ENCODE results near the gene TLNRD1.
"Not testable (repeated sequence)": the region's sequence is repeated elsewhere in the genome, so short reads cannot be mapped to it uniquely, and the experiment has no call there.

Gene TLNRD1

DNA sequence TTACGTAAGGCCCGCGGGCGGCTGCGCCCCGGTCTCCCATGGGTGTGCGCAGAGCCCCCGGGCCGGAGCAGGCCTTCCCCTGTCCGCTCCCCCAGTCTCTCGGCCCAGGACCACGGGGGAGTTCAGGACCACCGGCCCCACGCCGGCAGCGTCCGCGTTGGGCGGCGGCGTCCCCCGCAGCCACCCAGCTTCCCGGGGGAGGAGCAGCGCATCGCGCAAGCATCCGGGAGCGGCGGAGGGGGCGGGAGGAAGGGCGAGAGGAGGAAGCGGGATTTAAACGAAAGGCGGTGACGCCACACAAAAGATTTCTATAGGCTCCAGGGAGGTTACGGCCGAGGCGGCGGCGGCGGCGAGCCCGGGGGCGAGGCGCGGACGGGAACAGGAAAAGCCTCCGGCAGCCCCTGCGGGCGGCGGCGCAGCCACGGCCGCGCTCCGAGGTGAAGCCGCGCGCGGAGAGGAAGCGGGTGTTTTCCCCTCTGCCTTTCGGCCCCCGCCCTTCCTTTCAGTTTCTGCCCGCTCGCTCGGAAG, at the start of gene TLNRD1:
Gene TLNRD1 (plus strand): TSS at position 300 of the 528 bp plus-strand sequence. CDS start 1,349 bp downstream, outside the sequence.
- peak; percentile 56 for DNase-seq (ENCODE audit: low read depth)

DNA sequence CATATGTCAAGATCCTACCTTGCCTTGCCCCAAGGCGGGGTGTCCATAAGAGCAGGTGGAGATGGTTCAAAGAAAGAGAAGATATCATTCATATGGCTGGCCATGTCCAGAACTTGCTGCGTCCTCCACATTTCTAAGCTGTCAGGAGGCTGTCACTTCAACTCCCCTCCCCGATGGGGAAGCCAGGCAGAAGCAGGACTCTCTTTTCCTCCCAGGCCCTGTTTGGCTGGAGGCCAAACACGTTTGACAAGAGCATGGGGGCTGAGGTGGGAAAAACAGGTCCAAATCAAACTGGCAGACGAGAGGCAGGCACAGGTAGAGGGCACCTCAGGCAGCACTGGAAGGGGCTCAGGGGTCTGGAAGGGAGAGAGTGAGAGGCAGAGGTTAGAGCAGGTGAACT, 48.8 kb upstream of the TLNRD1 start:
- no peak for DNase-seq (ENCODE audit: low read depth)

DNA sequence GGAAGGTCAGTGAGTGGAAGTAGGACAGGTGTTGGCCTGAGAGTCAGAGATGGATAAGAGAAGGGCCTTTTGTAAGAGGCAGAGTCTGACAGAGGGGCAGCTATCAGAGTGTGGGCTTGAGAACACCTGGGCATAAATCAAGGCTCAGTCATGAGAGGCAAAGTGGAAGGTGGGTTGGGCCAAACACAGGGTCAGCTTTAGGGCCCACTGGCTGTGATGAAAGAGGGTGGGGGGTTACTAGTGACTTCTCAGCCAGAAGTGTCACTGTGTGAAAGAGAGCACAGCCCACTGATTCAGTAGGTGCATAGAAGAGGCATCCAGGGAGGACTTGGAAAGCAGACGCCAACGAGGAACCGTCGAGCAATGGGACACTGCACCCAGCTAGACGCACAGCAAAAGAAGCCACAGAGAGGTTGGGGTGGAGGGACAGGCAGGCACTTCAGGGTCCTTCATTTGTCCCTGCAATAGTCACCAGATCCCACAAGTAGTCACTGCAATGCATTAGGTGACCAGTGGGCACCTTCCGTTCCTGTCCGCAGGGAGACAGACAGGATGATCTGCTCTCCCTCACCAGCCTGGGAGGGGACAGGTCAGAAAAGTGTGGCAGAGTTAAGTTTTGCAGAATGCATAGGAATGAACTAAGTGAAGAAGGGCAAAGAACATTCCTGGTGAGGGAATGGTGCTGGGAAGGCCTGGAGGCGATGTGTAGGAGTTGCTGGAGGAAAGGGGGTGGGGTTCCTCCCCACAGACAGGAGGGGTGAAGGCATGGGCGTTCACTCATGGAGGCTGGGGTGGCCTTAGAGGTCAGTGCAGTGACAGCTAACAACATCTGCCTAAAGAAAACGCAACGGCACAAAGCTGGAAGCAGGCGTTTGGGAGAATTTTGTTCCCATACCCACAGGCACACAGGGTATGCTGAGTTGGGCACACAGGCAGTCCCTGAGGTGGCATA, 47.4 kb upstream of the TLNRD1 start:
- no peak for DNase-seq (ENCODE audit: low read depth)

DNA sequence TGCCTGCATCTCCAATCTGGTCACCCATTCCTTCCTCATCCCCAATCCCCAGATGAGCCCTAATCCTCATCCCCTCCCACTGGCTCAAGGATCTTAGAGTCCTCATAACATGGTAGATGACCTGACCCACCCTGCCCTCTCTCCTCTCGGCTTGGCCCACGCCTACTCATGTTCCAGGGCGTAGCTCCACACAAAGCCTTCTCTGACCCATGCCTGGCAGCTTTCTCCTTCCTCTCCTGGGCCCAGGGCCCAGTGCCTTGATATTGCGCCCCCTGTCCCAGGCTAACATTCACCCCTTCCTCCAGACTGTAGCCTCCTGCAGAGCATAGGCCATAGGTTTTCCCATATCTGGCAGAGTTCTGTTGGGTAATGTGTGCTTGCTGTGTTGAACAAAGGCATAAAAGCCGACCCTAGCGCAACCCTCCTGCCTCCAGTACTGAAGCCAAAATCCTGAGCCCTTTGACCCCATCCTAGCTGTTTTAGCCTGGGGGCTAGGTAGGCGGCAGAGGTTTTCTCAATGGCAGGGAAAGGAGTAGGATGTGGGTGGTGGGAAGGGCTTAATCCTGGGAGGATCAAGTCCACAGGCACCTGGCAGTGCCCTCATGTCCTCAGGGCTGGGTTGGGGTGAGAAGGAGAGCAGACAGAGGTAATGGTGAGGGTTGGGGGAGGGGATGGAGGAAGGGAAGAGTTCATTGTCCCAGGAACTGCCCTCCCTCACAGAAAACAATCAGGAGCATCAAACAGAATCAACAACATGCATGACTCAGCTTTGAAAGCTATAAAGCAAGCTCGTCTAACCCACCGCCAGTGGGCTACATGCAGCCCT, 46.6 kb upstream of the TLNRD1 start:
- no peak for DNase-seq (ENCODE audit: low read depth)

DNA sequence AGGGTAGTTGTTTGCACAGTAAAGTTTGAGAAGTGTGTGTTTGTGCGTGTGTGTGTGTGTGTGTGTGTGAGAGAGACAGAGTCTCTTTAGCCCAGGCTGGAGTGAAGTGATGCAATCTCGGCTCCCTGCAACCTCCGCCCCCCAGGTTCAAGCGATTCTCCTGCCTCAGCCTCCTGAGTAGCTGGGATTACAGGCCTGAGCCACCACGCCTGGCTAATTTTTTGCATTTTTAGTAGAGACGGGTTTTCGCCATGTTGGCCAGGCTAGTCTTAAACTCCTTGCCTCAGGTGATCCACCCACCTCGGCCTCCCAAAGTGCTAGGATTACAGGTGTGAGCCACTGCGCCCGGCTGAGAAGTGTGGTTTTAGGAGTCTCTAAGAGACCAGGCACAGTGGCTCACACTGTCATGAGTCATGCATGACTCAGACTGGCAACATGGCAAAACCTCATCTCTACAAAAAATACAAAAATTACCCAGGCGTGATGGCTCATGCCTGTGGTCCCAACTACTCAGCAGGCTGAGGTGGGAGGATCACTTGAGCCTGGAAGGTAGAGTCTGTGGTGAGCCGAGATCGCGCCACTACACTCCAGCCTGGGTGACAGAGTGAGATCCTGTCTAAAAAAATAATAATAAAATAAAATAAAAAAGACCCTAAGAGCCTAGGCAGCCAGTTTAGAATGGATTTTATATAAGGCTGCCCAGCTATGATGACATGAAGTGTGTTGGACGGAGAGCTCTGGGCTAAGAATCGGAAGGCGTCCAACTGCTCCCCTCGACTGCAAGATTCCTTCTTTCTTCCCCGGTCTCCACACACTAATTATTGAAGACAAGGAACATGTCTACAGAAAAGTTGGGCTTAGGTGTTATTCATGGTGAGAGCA, 44.9 kb upstream of the TLNRD1 start:
- not testable (repeated sequence) for DNase-seq (ENCODE audit: low read depth)

DNA sequence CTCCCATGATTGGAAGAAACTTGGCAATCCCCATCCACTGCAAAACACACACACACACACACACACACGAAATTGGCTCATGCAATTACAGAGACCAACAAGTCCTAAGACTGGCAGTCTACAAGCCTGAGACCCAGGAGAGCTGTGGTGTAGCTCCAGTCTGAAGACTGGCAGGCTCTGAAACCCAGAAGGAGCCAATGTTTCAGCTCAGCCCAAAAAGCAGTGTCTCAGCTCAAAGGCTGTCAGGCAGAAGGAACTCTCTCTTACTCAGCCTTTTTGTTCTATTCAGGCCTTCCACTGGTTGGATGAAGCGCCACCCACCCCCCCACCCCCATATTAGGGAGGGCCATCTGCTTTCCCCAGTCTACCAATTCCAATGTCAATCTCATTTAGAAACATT, 43.2 kb upstream of the TLNRD1 start:
- DNase-seq (ENCODE audit: low read depth) = no peak

DNA sequence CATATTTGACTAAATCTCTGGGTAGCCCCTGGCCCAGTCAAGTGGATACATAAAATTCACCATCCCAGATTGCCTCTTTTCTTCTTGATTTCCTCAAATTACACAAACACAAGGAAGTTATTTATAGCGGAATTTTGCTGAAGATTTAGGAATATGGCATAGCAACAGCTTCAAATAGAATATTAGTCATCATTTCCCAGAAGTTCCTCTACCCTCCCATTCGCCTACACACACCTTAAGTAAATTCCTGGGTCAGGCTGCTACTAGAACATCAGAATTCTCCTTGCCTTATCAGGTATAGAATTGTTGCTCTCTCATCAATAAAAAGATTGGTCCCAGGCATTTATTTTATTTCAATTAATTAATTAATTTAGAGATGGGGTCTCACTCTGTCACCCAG, 42.7 kb upstream of the TLNRD1 start:
- no peak for DNase-seq (ENCODE audit: low read depth)

DNA sequence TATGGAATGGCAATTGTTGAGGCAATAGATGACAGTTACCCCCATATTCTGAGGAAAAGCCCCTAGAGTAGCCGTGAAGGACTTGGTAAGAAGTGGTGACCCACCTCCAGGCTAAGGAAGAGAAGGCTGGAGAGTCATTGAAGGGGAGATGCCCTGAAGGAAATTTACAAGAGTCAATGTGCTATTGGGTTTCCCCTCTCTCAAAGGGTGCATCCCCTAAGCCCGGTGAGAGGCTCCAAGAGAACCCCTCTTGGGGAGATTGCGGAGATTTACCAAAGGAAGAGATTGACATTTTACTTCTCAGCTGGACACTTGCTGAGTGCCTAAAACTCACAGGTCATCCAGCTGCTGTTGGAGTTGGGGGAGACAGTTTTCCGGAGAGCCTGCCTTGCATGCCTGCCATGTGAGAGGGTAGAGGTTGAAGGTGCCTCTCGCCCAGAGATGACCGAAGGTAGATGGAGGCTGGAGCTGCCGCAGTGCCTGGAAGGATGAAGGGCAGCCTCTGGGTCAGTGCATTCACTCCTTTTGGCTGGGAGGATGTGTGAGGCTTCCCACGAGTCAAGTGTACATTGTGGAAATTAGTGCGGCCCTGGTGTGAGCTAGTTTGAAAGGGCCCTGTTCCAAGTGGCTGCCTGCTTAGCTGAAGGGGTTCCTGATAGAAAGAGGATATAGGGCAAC, 41.8 kb upstream of the TLNRD1 start:
- DNase-seq (ENCODE audit: low read depth) = no peak

DNA sequence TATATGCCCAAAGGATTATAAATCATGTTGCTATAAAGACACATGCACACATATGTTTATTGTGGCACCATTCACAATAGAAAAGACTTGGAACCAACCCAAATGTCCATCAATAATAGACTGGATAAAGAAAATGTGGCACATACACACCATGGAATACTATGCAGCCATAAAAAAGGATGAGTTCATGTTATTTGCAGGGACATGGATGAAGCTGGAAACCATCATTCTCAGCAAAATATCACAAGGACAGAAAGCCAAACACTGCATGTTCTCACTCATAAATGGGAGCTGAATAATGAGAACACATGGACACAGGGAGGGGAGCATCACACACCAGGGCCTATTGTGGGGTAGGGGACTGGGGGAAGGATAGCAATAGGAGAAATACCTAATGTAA, 35.3 kb upstream of the TLNRD1 start:
- not testable (repeated sequence) for DNase-seq (ENCODE audit: low read depth)

DNA sequence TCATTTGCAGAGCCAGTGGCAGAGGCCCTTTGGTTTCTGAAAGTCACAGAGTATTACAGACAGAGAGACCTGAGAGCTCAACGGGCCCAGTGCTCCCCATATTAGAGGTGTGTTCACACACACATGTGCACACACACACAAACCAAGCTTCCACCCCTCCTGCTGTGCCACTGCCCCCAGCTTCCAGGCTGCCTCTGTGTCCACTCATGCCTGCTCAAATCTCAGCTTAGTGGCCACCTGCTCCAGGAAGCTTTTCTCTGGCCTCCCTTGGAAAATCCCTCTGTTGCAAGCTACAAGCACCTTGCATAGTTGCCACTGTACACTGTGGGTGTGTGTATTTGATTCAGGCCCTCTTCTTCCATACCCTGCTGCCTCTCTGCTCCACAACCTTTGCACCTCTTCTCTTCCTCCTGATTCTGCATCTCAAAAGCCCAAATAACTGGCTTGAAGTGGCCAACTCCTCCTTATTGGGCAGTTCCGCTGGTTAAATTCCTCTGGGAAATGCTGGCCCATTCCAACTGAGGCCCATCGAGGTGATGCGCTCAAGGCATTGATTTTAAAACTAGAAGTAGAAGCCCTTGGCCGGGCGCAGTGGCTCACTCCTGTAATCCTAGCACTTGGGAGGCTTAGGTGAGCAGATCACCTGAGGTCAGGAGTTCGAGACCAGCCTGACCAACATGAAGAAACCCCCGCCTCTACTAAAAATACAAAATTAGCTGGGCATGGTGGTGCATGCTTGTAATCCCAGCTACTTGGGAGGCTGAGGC, 34.1 kb upstream of the TLNRD1 start:
- DNase-seq (ENCODE audit: low read depth) = no peak

DNA sequence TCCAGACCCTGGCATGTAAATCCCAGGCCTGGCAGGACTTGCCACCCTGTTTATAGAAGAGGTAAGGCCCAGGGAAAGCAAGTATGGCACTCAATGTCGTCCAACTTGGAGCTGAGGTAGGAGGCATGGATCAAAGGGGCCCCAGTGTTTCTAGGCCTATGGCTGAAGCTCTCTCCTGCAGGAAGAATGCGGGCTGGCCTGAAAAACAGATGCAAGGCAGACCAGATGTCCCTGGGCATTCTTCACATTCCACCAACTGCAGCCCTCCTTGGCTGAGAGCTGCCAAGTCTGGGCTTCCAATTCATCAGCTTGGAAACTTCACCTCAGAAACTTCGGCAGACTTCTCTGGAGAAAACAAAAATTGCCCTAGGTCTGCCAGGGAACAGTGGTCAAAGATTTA, 33.3 kb upstream of the TLNRD1 start:
- no peak for DNase-seq (ENCODE audit: low read depth)

DNA sequence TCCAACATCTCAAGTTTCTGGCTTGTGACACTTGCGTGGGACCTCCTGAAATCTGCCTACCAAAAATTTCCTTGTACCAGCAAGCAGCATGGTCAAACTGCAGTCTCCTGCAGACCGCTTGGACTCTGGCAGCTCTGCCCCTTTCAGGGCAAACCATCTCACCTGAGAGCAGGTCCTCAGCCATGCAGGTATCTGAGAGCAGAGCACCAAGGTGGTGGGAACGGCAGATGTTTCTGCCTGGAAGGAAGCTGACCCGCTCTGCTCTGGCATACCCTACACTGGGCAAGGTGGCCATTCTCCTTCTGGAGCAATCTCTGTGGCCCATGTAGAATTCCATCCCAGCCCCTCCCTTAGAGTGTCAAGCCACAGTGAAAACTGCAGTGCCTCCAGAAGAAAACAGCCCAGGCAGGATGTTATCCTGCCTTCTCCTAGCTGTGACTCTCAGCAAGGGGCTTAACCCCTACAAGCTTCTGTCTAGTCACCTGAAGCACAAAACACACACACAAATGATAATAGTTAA, 32.7 kb upstream of the TLNRD1 start:
- no peak for DNase-seq (ENCODE audit: low read depth)

DNA sequence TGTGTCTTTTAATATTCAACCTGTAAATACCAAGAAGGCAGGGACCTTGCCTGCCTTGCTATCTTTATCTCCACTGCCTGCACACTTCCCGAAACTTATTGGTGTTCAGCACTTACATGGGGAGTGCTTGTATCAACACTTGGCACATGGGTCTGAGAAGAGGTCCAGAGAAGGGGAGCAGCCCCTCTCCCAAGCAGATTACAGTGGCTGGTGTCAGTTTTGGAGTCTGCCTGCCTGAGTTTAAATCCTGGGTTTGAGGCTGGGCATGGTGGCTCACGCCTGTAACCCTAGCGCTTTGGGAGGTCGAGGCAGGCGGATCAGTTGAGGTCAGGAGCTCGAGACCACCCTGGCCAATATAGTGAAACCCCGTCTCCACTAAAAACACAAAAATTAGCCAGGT, 31.4 kb upstream of the TLNRD1 start:
- DNase-seq (ENCODE audit: low read depth) = no peak

DNA sequence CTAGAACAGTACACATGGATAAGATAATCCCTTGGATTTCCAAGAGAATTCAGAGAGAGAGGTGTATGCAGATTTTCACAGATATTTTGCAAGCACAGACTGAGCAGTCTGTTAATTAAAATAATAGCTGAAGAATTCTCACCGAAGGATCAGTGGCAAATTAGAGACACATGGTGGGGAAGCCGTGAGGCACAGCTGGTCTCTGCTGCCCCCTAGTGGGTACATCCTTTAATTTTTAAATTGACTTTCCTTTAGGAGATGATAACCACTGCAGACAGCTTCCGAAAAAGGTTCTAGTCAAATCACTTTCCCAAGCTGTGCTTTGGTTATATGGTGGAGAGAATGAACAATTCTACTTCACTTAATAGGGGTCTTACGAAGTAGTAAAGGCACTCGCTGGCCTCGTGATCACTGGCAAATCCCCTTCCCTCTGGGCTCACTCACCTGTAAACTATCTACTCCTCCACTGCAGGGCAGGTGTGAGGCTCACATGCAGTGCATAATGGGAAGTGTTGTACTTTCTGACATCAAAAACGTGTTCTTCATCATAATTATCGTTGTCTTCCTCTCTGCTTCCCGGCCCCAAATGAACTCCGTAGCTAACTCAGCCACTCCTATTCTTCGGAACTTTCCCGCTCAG, 30.6 kb upstream of the TLNRD1 start:
- DNase-seq (ENCODE audit: low read depth) = no peak

DNA sequence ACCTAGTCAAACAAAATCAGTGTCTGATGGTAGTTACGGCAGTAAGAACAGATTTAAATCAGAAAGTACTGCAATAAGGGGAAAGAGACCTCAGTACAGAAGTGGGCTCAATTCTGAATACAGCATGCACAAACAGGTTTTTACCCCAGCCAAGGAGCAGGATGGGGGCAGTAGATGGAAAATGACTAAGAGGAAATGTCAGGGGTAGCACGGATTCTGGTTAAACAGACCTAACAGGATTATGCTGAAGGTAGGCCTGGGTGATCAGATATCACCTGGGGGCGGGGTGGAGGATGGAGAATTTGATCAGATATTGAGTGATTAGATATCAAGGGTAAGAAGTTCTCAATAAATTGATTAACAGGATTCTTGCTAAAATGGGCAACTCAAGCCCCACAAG, 30.1 kb upstream of the TLNRD1 start:
- no peak for DNase-seq (ENCODE audit: low read depth)

DNA sequence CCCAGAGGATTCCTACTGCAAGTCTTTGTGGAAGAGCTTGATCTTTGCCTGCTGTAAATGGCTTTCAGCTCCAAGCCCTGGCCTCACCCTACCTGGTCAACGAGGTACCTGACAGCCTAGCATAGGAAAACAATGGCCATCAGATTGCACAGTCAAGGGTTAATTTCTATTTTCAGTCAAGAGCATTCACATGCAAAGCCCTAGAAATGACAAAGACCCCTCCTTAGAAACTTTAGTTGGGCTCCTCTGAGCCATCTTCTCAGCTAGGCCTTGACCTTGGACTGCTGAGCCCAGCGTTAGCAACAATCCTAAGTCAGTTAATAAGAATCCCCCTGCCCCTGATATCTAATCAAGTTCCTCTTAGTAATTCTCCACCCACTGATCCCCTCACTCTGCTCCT, 29.6 kb upstream of the TLNRD1 start:
- no peak for DNase-seq (ENCODE audit: low read depth)

DNA sequence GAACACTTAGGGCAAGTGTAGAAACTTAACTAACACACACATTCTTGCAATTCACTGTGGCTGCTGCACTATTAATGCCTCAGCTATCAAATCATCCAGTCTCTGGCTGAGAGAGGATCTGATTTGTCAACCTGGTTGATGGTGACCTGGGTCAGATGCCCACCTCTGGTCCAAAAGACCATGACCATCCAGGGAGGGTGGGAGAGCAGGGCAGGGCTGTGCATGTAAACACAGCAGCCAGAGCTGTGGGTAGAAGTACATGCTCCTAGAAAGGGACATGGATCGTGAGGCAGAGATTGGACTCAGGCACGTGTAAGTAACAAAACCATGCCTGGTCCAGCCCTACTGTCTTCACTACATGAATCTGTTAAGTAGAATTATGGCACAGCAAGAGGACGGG, 28.4 kb upstream of the TLNRD1 start:
- DNase-seq (ENCODE audit: low read depth) = no peak

DNA sequence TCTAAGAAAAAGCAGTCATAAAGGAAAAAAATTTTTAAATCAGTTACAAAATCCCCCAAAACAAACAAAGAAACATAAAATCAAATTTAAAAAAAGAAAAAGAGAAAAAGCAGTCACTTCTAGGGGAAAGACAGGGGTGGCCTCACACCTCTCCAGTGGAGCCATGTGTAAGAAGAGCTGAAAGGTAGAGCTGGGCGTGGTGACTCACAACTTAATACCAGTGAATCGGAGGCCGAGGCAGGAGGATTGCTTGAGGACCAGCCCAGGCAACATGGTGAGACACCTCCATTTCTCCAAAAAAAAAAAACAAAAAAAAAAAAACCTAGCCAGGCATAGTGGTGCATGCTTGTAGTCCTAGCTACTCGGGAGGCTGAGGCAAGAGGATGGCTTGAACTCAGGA, 25.8 kb upstream of the TLNRD1 start:
- no peak for DNase-seq (ENCODE audit: low read depth)

DNA sequence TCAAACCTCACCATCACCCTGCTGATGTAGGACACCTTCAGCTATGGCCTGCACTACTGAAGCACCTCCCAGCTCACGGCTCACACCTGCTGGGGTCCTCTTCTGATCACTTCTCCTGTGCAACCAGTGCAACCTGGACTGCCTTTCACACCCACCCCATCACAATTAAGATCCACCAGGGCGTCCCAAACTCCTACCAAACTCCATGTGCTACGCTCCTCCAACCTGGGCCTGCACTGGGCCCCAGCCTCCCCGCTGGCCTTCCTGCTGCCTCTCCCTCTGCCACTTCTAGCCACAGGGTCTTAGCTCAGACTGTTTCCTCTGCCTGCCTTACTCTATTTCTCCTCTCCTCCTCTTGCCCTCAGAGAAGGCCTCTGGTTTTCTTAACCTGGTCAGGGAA, 23.9 kb upstream of the TLNRD1 start:
- no peak for DNase-seq (ENCODE audit: low read depth)

DNA sequence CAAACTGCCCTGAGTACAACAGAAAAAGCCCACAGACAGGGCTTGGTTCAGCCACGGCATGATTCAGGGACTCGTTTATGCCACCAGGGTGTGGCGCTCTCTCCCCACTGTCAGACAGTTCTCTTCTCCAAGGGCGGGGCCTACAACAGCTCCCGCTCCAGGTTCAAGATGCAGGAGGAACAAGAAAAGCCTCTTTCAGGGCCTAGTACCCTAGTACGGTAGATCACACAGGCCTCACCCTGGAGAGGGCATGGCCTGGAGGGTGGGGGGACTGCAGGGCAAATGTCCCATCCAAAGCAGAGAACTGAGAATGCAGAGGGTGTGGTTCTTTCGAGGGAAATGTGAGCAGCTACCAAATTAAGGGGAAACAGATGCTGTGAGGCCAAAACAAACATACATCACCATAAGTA, 23.1 kb upstream of the TLNRD1 start:
- DNase-seq (ENCODE audit: low read depth) = no peak

All from stimulated activated CD8-positive, alpha-beta memory T cell treated with anti-CD3 and anti-CD28 coated beads, Interleukin-15, amount 100 ng/mL, for 24 hours (primary cell).